WI38 (cell line): ENCODE data around the gene COL19A1.
"Not testable (repeated sequence)": the region's sequence is repeated elsewhere in the genome, so short reads cannot be mapped to it uniquely, and the experiment has no call there.

Experiments used
- H3K4me3 ChIP-seq: 2 replicates; pipeline ENCODE4 v1.5.1; 2011; ENCODE audit warnings: low read depth, mild to moderate bottlenecking, control low read depth, low read length
- TF ChIP-seq, protein P1 (sequence below): IDR thresholded peaks from 2 replicates; pipeline ENCODE4 v1.5.1; 2012; ENCODE audit warnings: low read depth, mild to moderate bottlenecking, control low read depth, low read length

COL19A1 gene

DNA sequence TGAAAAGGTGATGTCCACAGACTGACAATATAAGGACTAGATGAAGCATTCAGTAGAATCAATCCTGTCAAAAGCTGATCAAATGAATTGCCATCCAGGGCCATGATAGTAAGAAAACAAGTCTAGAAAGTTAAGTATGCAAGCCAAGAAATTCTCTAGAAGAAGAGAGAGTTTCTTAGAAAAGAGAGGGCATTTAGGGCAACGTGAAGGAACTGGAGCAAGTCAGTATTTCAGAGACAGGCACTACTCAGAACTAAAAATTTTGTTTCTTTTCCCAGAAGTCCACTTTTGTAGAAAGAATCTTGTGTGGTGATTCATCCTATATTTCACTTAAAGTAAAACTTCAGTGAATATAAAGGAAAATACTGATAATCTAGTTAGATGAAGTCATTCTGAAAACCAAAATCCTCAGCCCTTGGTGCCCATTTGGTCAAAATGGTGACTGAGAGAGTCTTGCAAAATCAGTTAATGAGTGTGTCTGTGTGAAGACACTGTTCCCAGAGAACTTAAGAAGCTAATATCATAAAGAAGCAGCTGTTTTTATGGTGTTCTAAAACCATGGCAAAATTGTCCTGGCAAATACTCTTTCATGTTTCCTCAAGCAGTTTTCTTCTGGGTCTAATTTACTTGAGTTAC lies 82.2 kb downstream of the COL19A1 start:
- TF ChIP-seq, protein P1, sequence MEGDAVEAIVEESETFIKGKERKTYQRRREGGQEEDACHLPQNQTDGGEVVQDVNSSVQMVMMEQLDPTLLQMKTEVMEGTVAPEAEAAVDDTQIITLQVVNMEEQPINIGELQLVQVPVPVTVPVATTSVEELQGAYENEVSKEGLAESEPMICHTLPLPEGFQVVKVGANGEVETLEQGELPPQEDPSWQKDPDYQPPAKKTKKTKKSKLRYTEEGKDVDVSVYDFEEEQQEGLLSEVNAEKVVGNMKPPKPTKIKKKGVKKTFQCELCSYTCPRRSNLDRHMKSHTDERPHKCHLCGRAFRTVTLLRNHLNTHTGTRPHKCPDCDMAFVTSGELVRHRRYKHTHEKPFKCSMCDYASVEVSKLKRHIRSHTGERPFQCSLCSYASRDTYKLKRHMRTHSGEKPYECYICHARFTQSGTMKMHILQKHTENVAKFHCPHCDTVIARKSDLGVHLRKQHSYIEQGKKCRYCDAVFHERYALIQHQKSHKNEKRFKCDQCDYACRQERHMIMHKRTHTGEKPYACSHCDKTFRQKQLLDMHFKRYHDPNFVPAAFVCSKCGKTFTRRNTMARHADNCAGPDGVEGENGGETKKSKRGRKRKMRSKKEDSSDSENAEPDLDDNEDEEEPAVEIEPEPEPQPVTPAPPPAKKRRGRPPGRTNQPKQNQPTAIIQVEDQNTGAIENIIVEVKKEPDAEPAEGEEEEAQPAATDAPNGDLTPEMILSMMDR = no peak
- H3K4me3 ChIP-seq = no peak overlapping the region

DNA sequence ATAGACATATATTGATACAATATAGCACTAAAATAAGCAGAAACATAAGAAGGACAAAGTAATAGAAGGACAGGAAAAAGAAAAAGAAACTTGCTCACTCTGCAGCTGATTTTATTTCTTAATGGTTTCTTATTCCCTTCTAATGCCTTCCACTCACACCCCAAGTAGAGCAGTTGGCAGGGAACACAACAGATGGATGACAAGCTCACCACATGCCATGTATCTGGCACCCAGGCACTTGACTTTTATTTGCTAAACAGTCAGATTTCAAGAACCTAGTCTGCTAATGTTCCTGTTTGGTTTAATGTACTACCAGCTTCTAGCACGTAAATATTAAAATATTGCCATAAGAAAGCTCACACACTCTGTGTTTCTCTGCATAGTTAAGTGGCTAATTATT lies 87.1 kb downstream of the COL19A1 start:
- no peak overlapping the region for H3K4me3 ChIP-seq

DNA sequence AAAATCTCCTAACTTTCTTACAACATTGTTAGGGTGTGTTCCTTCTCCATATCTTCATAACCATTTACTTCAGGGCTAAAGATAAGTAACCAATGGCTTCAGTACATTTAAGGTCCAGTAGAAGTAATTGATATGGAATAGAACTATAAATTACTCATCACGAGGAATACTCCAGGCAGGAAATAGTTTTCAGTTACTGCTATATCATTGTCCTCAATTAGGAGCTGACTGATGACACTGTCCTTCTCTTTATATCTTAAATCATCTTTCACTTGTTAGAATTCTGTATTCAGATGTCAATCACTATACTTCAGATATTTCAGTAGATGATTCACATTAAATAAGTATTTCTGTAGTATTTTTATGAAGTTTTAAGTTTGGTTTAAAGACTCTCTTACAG lies 88.4 kb downstream of the COL19A1 start:
- TF ChIP-seq, protein P1 = no peak
- H3K4me3 ChIP-seq = no peak overlapping the region

More for the DNA sequence above, 87.1 kb downstream of the COL19A1 start:
- TF ChIP-seq, protein P1 = no peak

DNA sequence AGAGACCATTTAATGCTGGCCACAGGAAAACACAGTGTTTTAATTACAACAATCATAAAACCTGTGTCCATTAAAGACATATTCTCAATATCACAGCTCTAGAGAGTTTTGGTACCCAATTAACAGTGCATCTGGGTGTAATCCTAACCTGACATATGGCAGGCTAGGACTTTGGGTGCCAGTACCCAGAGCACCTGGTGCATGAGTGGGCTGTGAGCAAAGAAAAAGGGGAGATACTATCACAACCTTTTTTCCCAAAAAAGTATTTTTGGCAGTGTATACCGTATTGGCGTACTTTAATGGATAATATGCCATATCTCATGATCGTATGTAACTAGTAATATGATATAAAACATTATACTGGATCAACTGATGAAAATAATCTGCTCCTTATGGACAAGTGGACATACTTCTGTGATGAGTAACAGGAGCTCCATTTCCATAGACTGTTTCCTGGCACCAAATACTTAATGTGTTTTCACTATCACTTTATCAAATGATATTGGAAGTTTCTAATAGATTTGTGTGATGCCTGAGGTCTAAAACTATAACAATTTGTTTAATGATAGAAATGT lies 91.7 kb downstream of the COL19A1 start:
- TF ChIP-seq, protein P1 = no peak

DNA sequence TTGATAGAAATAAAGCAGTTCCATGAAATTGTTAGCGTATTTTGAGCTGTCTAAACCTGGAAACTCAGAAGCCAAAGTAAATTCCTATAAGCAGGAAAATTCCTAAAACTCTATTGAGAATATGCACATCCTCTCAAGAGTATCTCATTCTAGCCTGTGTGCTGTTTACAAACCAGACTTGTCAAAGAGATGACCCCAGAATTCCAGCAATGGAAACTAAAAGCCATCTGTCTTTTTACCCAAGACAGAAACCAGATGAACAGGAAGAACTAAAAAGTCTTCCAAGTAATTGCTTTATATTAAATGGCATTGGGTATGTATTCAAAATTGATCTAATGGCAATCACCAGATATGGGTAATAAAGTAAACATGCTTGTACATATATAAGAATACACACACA lies 92.6 kb downstream of the COL19A1 start:
- TF ChIP-seq, protein P1 = no peak
- no peak overlapping the region for H3K4me3 ChIP-seq

More for the DNA sequence above, 91.7 kb downstream of the COL19A1 start:
- H3K4me3 ChIP-seq = no peak overlapping the region

DNA sequence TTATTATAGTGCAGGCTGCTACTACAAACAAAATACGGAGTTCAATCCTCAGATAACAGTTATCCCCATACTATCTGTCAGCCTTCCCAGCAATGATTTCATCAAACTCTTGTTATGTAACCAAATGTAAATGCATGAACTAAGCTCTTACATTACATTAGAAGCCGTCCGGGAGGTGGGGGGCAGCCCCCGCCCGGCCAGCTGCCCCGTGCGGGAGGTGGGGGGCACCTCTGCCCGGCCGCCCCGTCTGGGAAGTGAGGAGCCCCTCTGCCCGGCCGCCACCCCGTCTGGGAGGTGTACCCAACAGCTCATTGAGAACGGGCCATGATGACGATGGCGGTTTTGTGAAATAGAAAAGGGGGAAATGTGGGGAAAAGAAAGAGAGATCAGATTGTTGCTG lies 99.6 kb downstream of the COL19A1 start:
- H3K4me3 ChIP-seq = not testable (repeated sequence)

DNA sequence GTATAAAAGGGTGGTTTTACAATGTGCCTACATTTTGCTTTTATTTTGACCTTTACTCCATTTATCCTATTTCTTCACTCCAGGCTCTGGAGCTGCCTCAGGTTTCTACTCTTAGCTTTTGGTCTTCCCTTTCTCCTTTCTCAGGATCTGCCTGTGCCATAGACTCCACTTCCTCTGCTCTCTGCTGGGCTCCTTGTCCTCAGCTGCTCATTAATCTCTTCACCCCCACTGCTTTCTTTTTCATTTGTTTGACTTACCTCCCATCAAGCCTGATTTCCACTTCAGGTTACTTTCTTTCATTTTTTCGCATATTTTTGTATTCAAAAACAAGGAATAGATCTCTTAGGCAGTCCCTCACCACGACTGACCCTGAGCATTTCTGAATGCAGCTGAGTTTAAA lies 106.8 kb downstream of the COL19A1 start:
- TF ChIP-seq, protein P1 = no peak
- no peak overlapping the region for H3K4me3 ChIP-seq

DNA sequence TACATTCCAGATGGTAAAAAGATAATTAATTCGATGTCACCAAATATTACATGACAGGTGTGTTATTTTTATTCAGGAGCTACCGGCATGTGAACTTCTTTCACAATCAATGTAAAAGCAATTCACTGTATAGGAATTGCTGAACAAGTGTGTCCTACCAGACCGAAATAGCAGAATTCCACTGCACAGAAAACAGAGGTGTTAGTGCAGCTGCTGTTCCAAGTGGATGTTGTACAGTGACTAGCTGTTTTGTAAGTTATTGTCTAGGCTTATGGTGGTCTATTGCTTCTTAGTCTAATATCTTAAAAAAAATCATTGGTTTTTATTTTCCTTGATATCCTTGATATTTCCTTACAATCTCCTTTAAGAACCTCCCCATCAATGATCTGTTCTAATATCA lies 107.4 kb downstream of the COL19A1 start:
- TF ChIP-seq, protein P1 = no peak
- no peak overlapping the region for H3K4me3 ChIP-seq
